A673 (cell line): ENCODE measurements around the gene CEP41.

Experiments used
- EZH2 ChIP-seq: fragments of 200-600 bp; sonication (generic); IDR thresholded peaks from 2 replicates; pipeline ENCODE4 v1.6.1; 2017; ENCODE audit warnings: borderline replicate concordance, low read depth, mild to moderate bottlenecking, mixed read lengths, antibody characterized with exemption, low read length; ENCODE audit not compliant: poor library complexity, severe bottlenecking
- TF ChIP-seq, protein P1 (sequence below): fragments of 300-800, 200-600 bp; sonication (generic); conservative IDR thresholded peaks from 2 replicates; pipeline ENCODE4 v1.5.1; 2017; ENCODE audit warnings: low read depth, mild to moderate bottlenecking, antibody characterized with exemption, low read length, moderate library complexity, mixed read lengths

DNA sequence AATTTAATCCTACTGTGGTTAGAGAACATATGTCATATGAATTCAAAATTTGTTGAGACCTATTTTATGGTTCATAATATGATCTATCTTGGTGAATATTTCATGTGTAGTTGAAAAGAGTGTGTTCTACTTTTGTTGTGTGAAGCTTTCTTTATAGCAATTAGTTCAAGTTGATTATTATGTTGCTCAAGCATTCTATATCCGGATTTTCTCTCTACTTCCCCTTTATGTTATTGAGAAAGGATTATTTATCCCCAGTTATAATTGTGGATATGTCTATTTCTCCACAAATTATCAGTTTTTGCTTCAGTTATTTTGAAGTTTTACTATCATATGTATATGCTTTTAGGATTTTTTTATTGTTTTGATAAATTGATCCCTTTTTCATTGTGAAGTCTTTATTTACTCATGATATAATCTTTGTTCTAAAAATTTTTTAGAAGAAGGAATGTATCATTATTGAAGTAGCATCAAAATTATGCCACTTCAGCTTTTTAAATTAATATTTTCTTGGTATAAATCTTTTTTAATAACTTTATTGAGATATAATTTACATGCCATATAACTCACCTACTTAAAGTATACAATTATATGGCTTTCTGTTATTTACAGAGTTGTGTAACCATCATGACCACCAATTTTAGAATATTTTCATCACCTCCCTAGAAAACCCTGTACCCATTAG, 39.0 kb upstream of the CEP41 start:
- TF ChIP-seq, protein P1, sequence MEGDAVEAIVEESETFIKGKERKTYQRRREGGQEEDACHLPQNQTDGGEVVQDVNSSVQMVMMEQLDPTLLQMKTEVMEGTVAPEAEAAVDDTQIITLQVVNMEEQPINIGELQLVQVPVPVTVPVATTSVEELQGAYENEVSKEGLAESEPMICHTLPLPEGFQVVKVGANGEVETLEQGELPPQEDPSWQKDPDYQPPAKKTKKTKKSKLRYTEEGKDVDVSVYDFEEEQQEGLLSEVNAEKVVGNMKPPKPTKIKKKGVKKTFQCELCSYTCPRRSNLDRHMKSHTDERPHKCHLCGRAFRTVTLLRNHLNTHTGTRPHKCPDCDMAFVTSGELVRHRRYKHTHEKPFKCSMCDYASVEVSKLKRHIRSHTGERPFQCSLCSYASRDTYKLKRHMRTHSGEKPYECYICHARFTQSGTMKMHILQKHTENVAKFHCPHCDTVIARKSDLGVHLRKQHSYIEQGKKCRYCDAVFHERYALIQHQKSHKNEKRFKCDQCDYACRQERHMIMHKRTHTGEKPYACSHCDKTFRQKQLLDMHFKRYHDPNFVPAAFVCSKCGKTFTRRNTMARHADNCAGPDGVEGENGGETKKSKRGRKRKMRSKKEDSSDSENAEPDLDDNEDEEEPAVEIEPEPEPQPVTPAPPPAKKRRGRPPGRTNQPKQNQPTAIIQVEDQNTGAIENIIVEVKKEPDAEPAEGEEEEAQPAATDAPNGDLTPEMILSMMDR, result no peak
- TF ChIP-seq EZH2, result no peak
